Spleen (tissue), 11 donors: ENCODE results near the gene KIF6. TPM values are rescaled to one million over a fixed set of nuclear protein-coding genes. Genes with fewer than 3 reads are reported as not detected.

Experiments used
- DNase-seq: peaks from one replicate; pipeline ENCODE4 v3.0.0-alpha.2; 2020
- H3K27ac ChIP-seq, 8 donors: fragments of 200-600 bp; sonication (generic) in 7 of 8; 1 replicate in 4 of 8; 2 replicates in 4 of 8; pipeline versions ENCODE4 v1.5.0 to v1.8.0; 2016 to 2021; ENCODE audit warnings: inconsistent platforms in 4 of 8, mild to moderate bottlenecking in 4 of 8, moderate library complexity in 1 of 8
- H3K27me3 ChIP-seq, 7 donors: fragments of 200-600 bp; sonication (generic) in 6 of 7; replicated peaks in 1 of 7; 1 replicate in 4 of 7; 2 replicates in 3 of 7; pipeline versions ENCODE4 v1.5.0 to v1.8.0; 2016 to 2021; ENCODE audit warnings: inconsistent platforms in 3 of 7, mild to moderate bottlenecking in 1 of 7
- H3K36me3 ChIP-seq, 6 donors: fragments of 200-600 bp; sonication (generic) in 5 of 6; 1 replicate in 4 of 6; 2 replicates in 2 of 6; pipeline versions ENCODE4 v1.5.0 to v1.8.0; 2016 to 2021; ENCODE audit warnings: inconsistent platforms in 2 of 6
- H3K4me1 ChIP-seq, 6 donors: fragments of 200-600 bp; sonication (generic) in 5 of 6; 1 replicate in 3 of 6; 2 replicates in 3 of 6; pipeline versions ENCODE4 v1.5.0 to v1.8.0; 2016 to 2021; ENCODE audit warnings: inconsistent platforms in 3 of 6
- H3K4me3 ChIP-seq, 8 donors: fragments of 200-600 bp; sonication (generic) in 7 of 8; 1 replicate in 4 of 8; 2 replicates in 4 of 8; pipeline versions ENCODE4 v1.5.0 to v1.8.0; 2016 to 2021; ENCODE audit warnings: inconsistent platforms in 4 of 8, mild to moderate bottlenecking in 4 of 8, moderate library complexity in 2 of 8
- H3K9me3 ChIP-seq, 8 donors: fragments of 200-600 bp; sonication (generic) in 7 of 8; 1 replicate in 4 of 8; 2 replicates in 4 of 8; pipeline versions ENCODE4 v1.5.0 to v1.8.0; 2016 to 2021; ENCODE audit warnings: inconsistent platforms in 4 of 8
- POLR2A ChIP-seq, 3 donors: fragments of 450-650 bp; IDR thresholded peaks; one replicate each; pipeline ENCODE4 v1.5.1; 2017; ENCODE audit warnings: antibody characterized with exemption in 3 of 3, mild to moderate bottlenecking in 1 of 3
- POLR2AphosphoS5 ChIP-seq, 3 donors: sonication (generic); formaldehyde crosslinking; IDR thresholded peaks; one replicate each; pipeline ENCODE4 v1.5.1; 2017; ENCODE audit warnings: antibody characterized with exemption in 3 of 3
- WGBS, 5 donors: extraction: QIAGEN DNeasy Blood & Tissue Kit in 3 of 5; methylation state at CpG; one replicate each; pipeline versions ENCODE4 v1.1.5 to v1.1.7; 2013 to 2018; 5-methylcytosine and 5-hydroxymethylcytosine counted together
- intact Hi-C: fragments of 100-400 bp; cut with DNase I; formaldehyde crosslinking; loops from one replicate; pipeline ENCODE4 v1.15.0; 2023; ENCODE audit warnings: low total_unique reads
- polyA plus RNA-seq, 3 donors: library from polyadenylated mRNA; stranded (reverse); fragments of 200-250 nt; gene quantifications; one replicate each; pipeline ENCODE4 v1.2.1, GENCODE V29; 2013
- total RNA-seq, 7 donors: library from RNA; depleted of rRNA in 3 of 7; stranded (reverse); fragments of >200 nt in 3 of 7; fragmentation: NEBNext Ultra II Directional in 4 of 7; extraction: Animal tissue kit (Norgen Biotek cat#: 25700) in 4 of 7; gene quantifications; one replicate each; pipeline versions ENCODE4 v1.1.0 to v1.2.1, GENCODE V29; 2016 to 2021
- TF ChIP-seq, protein P1 (sequence below), 11 experiments: fragments of 200-600 bp in 7 of 11; fragments of 450-650 bp in 4 of 11; sonication (generic) in 4 of 11; IDR thresholded peaks in 8 of 11; conservative IDR thresholded peaks in 3 of 11; 1 replicate in 7 of 11; 2 replicates in 4 of 11; pipeline versions ENCODE4 v1.4.0 to v1.8.0; 2016 to 2021; ENCODE audit warnings: antibody characterized with exemption in 11 of 11, inconsistent platforms in 4 of 11, mild to moderate bottlenecking in 1 of 11
- donor health status: healthy with polysubstance abuse.
- donor health status: DM: no; HTN: no; CAD: no; lungs with moderate emphysema.
- donor health status: DM: no; HTN: no; CAD: no.
- donor health status: Bipolar disorder and iron deficiency.
- donor health status: healthy.
- donor health status: DM: no; HTN: no; CAD: no.
- donor health status: DM: yes; HTN: yes; CAD: no.

Gene KIF6
- total and polyA plus RNA-seq, 10 donors = 0.10 to 0.75 (median 0.24) TPM; not detected in 3

- WGBS, 5 donors = 85 to 96% (median 88%) methylated on average over 1 of the region's 1 CpG
- TF ChIP-seq, protein P1, sequence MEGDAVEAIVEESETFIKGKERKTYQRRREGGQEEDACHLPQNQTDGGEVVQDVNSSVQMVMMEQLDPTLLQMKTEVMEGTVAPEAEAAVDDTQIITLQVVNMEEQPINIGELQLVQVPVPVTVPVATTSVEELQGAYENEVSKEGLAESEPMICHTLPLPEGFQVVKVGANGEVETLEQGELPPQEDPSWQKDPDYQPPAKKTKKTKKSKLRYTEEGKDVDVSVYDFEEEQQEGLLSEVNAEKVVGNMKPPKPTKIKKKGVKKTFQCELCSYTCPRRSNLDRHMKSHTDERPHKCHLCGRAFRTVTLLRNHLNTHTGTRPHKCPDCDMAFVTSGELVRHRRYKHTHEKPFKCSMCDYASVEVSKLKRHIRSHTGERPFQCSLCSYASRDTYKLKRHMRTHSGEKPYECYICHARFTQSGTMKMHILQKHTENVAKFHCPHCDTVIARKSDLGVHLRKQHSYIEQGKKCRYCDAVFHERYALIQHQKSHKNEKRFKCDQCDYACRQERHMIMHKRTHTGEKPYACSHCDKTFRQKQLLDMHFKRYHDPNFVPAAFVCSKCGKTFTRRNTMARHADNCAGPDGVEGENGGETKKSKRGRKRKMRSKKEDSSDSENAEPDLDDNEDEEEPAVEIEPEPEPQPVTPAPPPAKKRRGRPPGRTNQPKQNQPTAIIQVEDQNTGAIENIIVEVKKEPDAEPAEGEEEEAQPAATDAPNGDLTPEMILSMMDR (IDR thresholded peaks at IDR 0.05 in 8 of 11, conservative IDR thresholded peaks at IDR 0.05 in 3 of 11) = no peak
- TF ChIP-seq POLR2AphosphoS5 (IDR thresholded peaks at IDR 0.05) = no peak
- no peak for TF ChIP-seq POLR2A (IDR thresholded peaks at IDR 0.05)
- H3K27ac ChIP-seq = no peak overlapping the region
- intact Hi-C loops = no loop called here
- H3K4me1 ChIP-seq = peaks cover 0 to 17% (median 4%) of the 10 kb centered on the region in 6 donors
- DNase-seq = no peak
- no peaks in the 10 kb centered on the region for H3K27me3 ChIP-seq
- no peak overlapping the region for H3K4me3 ChIP-seq
- no peaks in the 10 kb centered on the region for H3K9me3 ChIP-seq
- no peaks in the 10 kb centered on the region for H3K36me3 ChIP-seq
Observed at GRCh38 chr6:39476151-39476550, 249.1 kb downstream of the KIF6 start.

DNA sequence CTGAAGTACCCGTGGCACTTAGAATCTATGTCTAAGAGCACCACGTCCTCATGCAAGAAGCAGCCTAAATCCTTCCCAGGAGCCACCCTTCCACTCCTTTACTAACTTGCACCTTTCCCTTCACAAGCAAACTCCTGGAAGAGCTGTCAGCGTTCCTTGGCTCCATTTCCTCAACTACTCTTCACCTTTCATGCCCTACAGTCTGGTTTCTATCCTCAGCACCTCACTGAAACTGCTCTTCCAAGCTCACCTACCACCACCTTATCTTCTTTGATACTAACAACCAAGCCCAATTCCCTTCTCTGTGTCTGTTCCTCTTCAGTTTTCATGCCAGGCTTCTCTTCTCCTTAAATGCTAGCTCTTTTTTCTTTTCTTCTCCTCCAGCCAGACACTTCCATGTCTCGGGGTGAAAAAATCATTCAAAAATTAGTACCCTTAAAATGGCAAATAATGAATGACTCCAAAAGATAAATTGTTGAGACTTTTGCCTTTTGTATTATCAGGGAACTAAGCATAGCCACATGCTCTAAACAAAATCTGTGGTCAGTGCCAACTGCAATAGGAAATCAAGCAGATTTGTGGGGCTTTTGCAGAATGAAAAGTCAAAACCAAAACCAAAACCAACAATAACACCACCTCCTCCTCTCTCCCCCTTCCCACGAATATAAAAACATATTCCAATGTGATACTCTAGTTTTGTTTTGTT is 253.1 kb downstream of the KIF6 start:
- Histone ChIP-seq H3K4me1 (peaks cover 0 to 17% (median 4%) of the 10 kb centered on the region in 6 donors), H3K9me3 (peaks cover 0 to 21% (median 15%) of the 10 kb centered on the region in 8 donors), H3K4me3 (no peak overlapping the region), H3K27ac (peak overlapping the region in 3 of 8 donors; percentile 22 to 45 (median 36)), H3K27me3 (no peaks in the 10 kb centered on the region), H3K36me3 (no peaks in the 10 kb centered on the region)
- intact Hi-C loops = no loop called here
- TF ChIP-seq POLR2A (IDR thresholded peaks at IDR 0.05) = no peak
- TF ChIP-seq, protein P1 (IDR thresholded peaks at IDR 0.05 in 8 of 11, conservative IDR thresholded peaks at IDR 0.05 in 3 of 11) = no peak
- TF ChIP-seq POLR2AphosphoS5 (IDR thresholded peaks at IDR 0.05) = no peak
- WGBS, 5 donors = 57 to 65% (median 60%) methylated on average over 5 of the region's 5 CpGs
- no peak for DNase-seq

- Histone ChIP-seq H3K27ac (no peak overlapping the region), H3K9me3 (peaks cover 0 to 22% (median 15%) of the 10 kb centered on the region in 8 donors), H3K4me1 (peaks cover 0 to 17% (median 4%) of the 10 kb centered on the region in 6 donors), H3K36me3 (no peaks in the 10 kb centered on the region), H3K27me3 (no peaks in the 10 kb centered on the region), H3K4me3 (no peak overlapping the region)
- intact Hi-C loops = no loop called here
- TF ChIP-seq, protein P1 (IDR thresholded peaks at IDR 0.05 in 8 of 11, conservative IDR thresholded peaks at IDR 0.05 in 3 of 11) = no peak
- TF ChIP-seq POLR2A (IDR thresholded peaks at IDR 0.05) (no peak), POLR2AphosphoS5 (IDR thresholded peaks at IDR 0.05) (no peak)
- WGBS, 5 donors = 73 to 92% (median 80%) methylated on average over 3 of the region's 3 CpGs
- DNase-seq = no peak
Observed at GRCh38 chr6:39470506-39470905, 254.7 kb downstream of the KIF6 start.

DNA sequence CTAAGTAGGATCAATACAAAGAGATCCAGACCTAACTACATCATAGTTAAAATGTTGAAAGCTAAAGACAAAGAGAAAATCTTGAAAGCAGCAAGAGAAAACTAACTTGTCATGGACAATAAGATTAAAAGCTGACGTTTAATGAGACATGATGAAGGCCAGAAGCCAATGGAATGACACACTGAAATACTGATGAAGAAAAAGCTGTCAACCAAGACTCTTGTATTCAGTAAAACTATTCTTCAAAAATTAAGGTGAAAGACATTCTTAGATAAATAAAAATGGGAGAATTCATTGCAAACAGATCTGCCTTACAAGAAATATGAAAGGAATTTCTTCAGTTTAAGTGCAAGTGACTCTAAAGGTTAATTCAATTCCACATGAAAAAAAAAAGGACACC is 256.8 kb downstream of the KIF6 start:
- no peak for DNase-seq
- H3K27me3 ChIP-seq = peaks cover 0 to 7% (median 0%) of the 10 kb centered on the region in 7 donors
- WGBS, 5 donors = 68 to 80% (median 75%) methylated on average over 1 of the region's 1 CpG
- no peak overlapping the region for H3K27ac ChIP-seq
- peaks cover 0 to 12% (median 4%) of the 10 kb centered on the region in 6 donors for H3K4me1 ChIP-seq
- peaks cover 0 to 22% (median 15%) of the 10 kb centered on the region in 8 donors for H3K9me3 ChIP-seq
- no peak for TF ChIP-seq POLR2A (IDR thresholded peaks at IDR 0.05)
- no peak for TF ChIP-seq POLR2AphosphoS5 (IDR thresholded peaks at IDR 0.05)
- TF ChIP-seq, protein P1 (IDR thresholded peaks at IDR 0.05 in 8 of 11, conservative IDR thresholded peaks at IDR 0.05 in 3 of 11) = no peak
- intact Hi-C loops = no loop called here
- H3K36me3 ChIP-seq = no peaks in the 10 kb centered on the region
- no peak overlapping the region for H3K4me3 ChIP-seq
